ENCODE results near the gene P2RY13. TPM values are rescaled to one million over a fixed set of nuclear protein-coding genes. Genes with fewer than 3 reads are reported as not detected.

The P2RY13 gene
- total RNA-seq, 1 experiment from 2014 or later = not detected

DNA sequence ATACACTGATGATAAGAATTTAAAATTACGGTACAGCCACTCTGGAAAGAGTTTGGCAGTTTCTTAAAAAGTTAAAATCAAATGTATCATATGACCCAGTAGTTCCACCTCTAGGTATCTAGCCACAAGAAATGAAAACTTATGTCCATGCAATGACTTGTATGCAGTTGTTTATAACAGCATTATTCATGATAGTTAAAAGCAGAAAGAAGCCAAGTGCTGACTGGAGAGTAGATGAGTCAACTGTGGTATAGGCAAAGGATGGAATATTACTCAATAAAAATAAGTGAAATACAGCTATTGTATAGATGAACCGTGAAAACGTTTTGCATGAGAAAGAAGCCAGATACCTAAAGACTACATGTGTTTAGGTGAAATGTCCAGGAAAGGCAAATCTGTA is 27.6 kb downstream of the P2RY13 start:
- H3K27me3 Mint-ChIP-seq (ENCODE audit: low read depth) = no peaks in the 10 kb centered on the region
- no peaks in the 10 kb centered on the region for H3K27me3 ChIP-seq (ENCODE audit: insufficient read depth, low read length)
- no peak overlapping the region for H3T11ph ChIP-seq (ENCODE audit: low read length)
- H3K9ac ChIP-seq (ENCODE audit: extremely low read depth, insufficient read length, low read length) = no peak overlapping the region
- no peak overlapping the region for H3K4me3 Mint-ChIP-seq
- no peak overlapping the region for H2AK5ac ChIP-seq (ENCODE audit: insufficient read length, low read length)
- H3K79me2 ChIP-seq (ENCODE audit: insufficient read depth, low read length) = no peaks in the 10 kb centered on the region
- H2BK15ac ChIP-seq (ENCODE audit: low read depth, low read length) = no peak overlapping the region
- H3K4me1 Mint-ChIP-seq = peaks cover 32 to 36% of the 10 kb centered on the region in 2 experiments
- H3K23ac ChIP-seq (ENCODE audit: insufficient read length, low read depth, low read length) = no peak overlapping the region
- no peak overlapping the region for H3K14ac ChIP-seq (ENCODE audit: insufficient read depth, low read length)
- H2BK5ac ChIP-seq (ENCODE audit: insufficient read length, low read length) = no peak overlapping the region
- H3K27ac Mint-ChIP-seq = no peak overlapping the region
- no peaks in the 10 kb centered on the region for H3K9me3 Mint-ChIP-seq
- H3K9me3 ChIP-seq (ENCODE audit: control insufficient read depth, low read depth, low read length) = no peaks in the 10 kb centered on the region
- H3K18ac ChIP-seq (ENCODE audit: insufficient read length, low read depth, low read length) = no peak overlapping the region
- no peak overlapping the region for H4K5ac ChIP-seq (ENCODE audit: insufficient read length, low read depth, low read length)
- no peaks in the 10 kb centered on the region for H3K79me1 ChIP-seq (ENCODE audit: insufficient read depth, low read depth, low read length, poor library complexity, severe bottlenecking)
- no peak overlapping the region for H3K4ac ChIP-seq (ENCODE audit: low read depth, low read length)
- DNase-seq = no peak
- no peak overlapping the region for H2BK20ac ChIP-seq (ENCODE audit: low read depth, low read length, poor library complexity, severe bottlenecking)
- WGBS (ENCODE audit: extremely low coverage, insufficient read length, low lambda C conversion rate) = no CpG with 5 or more reads among the region's 3 CpGs
- H2AFZ ChIP-seq (ENCODE audit: low read length) = no peak overlapping the region
- H3K4me2 ChIP-seq (ENCODE audit: insufficient read depth, insufficient read length, low read length) = no peak overlapping the region
- TF ChIP-seq, protein P1, sequence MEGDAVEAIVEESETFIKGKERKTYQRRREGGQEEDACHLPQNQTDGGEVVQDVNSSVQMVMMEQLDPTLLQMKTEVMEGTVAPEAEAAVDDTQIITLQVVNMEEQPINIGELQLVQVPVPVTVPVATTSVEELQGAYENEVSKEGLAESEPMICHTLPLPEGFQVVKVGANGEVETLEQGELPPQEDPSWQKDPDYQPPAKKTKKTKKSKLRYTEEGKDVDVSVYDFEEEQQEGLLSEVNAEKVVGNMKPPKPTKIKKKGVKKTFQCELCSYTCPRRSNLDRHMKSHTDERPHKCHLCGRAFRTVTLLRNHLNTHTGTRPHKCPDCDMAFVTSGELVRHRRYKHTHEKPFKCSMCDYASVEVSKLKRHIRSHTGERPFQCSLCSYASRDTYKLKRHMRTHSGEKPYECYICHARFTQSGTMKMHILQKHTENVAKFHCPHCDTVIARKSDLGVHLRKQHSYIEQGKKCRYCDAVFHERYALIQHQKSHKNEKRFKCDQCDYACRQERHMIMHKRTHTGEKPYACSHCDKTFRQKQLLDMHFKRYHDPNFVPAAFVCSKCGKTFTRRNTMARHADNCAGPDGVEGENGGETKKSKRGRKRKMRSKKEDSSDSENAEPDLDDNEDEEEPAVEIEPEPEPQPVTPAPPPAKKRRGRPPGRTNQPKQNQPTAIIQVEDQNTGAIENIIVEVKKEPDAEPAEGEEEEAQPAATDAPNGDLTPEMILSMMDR (conservative IDR thresholded peaks at IDR 0.05) = no peak
- no peak overlapping the region for H3K56ac ChIP-seq (ENCODE audit: insufficient read length, low read depth, low read length)
- no peak overlapping the region for H3K27ac ChIP-seq (ENCODE audit: insufficient read length, low read depth, low read length)
- no peaks in the 10 kb centered on the region for H4K20me1 ChIP-seq (ENCODE audit: control insufficient read depth, insufficient read depth, insufficient read length)
- H3K23me2 ChIP-seq (ENCODE audit: insufficient read length, low read depth, low read length, poor library complexity, severe bottlenecking) = no peaks in the 10 kb centered on the region
- H4K8ac ChIP-seq (replicated peaks; ENCODE audit: insufficient read length, low read depth, low read length) = no peak overlapping the region
- H4K91ac ChIP-seq (ENCODE audit: insufficient read length, low read depth, low read length) = no peak overlapping the region
- peaks cover 9% of the 10 kb centered on the region; the same call in 1 of the 2 replicates for H3K4me1 ChIP-seq (ENCODE audit: insufficient read depth, low read length)
- H2BK120ac ChIP-seq (ENCODE audit: low read depth, low read length, poor library complexity, severe bottlenecking) = no peak overlapping the region
- H2BK12ac ChIP-seq (ENCODE audit: insufficient read length, low read depth, low read length) = no peak overlapping the region
- H3K36me3 Mint-ChIP-seq (ENCODE audit: insufficient read depth in 1 of 3, low read depth in 3 of 3) = no peaks in the 10 kb centered on the region
